Endodermal cell (in vitro differentiated cells): ENCODE results near the gene IGFN1. TPM values are rescaled to one million over a fixed set of nuclear protein-coding genes. Genes with fewer than 3 reads are reported as not detected.

Experiments
- DNase-seq: peaks from one replicate; pipeline ENCODE4 v3.0.0-alpha.2; 2017
- H3K27ac ChIP-seq: 2 replicates; pipeline ENCODE4 v1.5.1; 2013; ENCODE audit warnings: mild to moderate bottlenecking, low read depth, low read length, moderate library complexity
- H3K27me3 ChIP-seq: 2 replicates; pipeline ENCODE4 v1.6.1; 2013; ENCODE audit warnings: mild to moderate bottlenecking, low read length, moderate library complexity; ENCODE audit not compliant: insufficient read depth, control insufficient read depth, poor library complexity, severe bottlenecking
- H3K36me3 ChIP-seq: 2 replicates; pipeline ENCODE4 v1.7.0; 2013; ENCODE audit warnings: mild to moderate bottlenecking, low read length, moderate library complexity; ENCODE audit not compliant: control insufficient read depth, insufficient read depth
- H3K4me1 ChIP-seq: one replicate; pipeline ENCODE4 v1.7.0; 2013; ENCODE audit warnings: low read length; ENCODE audit not compliant: control insufficient read depth, insufficient read depth
- H3K4me3 ChIP-seq: 2 replicates; pipeline ENCODE4 v1.5.1; 2013; ENCODE audit warnings: mild to moderate bottlenecking, low read length, moderate library complexity
- H3K9ac ChIP-seq: 2 replicates; pipeline ENCODE4 v1.6.1; 2013; ENCODE audit warnings: mild to moderate bottlenecking, low read length, moderate library complexity; ENCODE audit not compliant: poor library complexity, severe bottlenecking; ENCODE audit errors: extremely low read depth
- H3K9me3 ChIP-seq: 2 replicates; pipeline ENCODE4 v1.6.1; 2013; ENCODE audit warnings: mild to moderate bottlenecking, low read length, moderate library complexity; ENCODE audit not compliant: control insufficient read depth
- H3K27ac Mint-ChIP-seq: 2 replicates; pipeline ENCODE4 v1.8.0; 2020; ENCODE audit warnings: mixed read lengths
- H3K27me3 Mint-ChIP-seq: 2 replicates; pipeline ENCODE4 v1.8.0; 2021; ENCODE audit warnings: mild to moderate bottlenecking, mixed read lengths; ENCODE audit not compliant: insufficient read depth
- H3K36me3 Mint-ChIP-seq: 2 replicates; pipeline ENCODE4 v1.8.0; 2020; ENCODE audit warnings: low read depth, mixed read lengths
- H3K4me1 Mint-ChIP-seq: 2 replicates; pipeline ENCODE4 v1.8.0; 2020; ENCODE audit warnings: mixed read lengths
- H3K4me3 Mint-ChIP-seq: 2 replicates; pipeline ENCODE4 v1.8.0; 2020; ENCODE audit warnings: mild to moderate bottlenecking, moderate library complexity, mixed read lengths
- H3K9me3 Mint-ChIP-seq: 2 replicates; pipeline ENCODE4 v1.8.0; 2020; ENCODE audit warnings: mild to moderate bottlenecking, mixed read lengths
- WGBS, 2 experiments: methylation state at CpG; one replicate each; pipeline versions ENCODE4 v1.1.5 to v1.1.7; 2013; ENCODE audit warnings: missing lambda C conversion rate in 2 of 2, mixed read lengths in 1 of 2; ENCODE audit not compliant: insufficient coverage in 1 of 2, insufficient read length in 1 of 2; 5-methylcytosine and 5-hydroxymethylcytosine counted together
- total RNA-seq, 2 donors: library from RNA; stranded (reverse); fragmentation: NEBNext Ultra II Directional in 1 of 2; extraction: Animal tissue kit (Norgen Biotek cat#: 25700) in 1 of 2; gene quantifications; 2 replicates in 1 of 2; 3 replicates in 1 of 2; pipeline ENCODE4 v1.2.1, GENCODE V29; 2021
- TF ChIP-seq, protein P1 (sequence below): fragments of 200-600 bp; sonication (generic); conservative IDR thresholded peaks from 2 replicates; pipeline ENCODE4 v1.5.0; 2021; ENCODE audit warnings: antibody characterized with exemption, mild to moderate bottlenecking

Gene IGFN1
- total RNA-seq, 2 donors from 2014 or later: not detected

DNA sequence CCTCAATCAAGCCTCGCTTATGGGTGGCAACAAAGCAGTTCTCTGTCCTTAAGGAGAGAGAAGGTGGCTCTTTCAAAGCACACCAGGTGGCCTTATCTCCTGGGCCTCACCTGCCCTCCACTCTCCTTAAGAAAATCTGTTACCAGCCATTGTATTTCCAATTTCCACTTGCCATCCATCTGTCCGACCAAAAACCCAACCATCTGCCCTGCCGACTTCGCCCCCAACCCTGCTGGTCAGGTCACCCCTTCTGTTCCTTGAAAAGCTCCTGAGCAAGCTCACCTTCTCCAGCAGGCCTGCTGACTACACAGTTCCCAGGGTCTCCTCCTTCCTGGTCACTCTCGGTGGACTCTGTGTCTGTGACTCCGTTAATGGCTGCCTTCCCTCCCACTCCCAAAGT, 619 bp upstream of the IGFN1 start:
- Mint-ChIP-seq H3K27me3 (peaks cover 17% of the 10 kb centered on the region), H3K27ac (no peak overlapping the region)

DNA sequence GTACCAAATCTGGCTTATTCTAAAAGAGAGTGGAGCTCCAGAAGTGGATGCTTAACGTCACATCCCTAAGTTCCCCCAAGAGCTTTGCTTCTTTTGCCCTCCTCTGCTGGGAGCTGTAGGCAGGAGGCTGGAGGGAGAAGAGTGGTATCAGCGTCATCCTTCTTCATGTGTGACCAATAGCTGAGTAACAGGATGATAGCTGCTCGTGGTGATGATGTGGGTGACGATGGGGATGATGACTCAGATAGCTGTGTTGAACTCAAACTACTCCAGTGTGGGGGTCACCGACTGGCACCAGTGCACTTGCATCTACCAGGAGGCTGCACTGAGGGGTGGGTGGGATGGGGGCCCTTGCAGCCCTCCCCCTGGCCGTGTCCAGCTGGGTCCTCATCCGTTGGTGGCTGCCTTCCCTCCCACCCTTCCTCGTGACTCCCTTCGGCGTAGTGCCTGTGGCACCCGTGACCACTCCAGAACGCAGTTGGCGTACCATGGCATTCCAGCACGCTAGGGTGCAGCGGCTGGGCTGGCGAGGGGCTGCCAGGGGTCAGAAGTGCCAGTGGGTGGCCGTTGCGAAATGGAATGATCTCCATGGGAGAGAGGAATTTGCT, 1.1 kb downstream of the IGFN1 start:
- Histone ChIP-seq H3K9me3 (no peaks in the 10 kb centered on the region), H3K9ac (no peak overlapping the region)
- TF ChIP-seq, protein P1, sequence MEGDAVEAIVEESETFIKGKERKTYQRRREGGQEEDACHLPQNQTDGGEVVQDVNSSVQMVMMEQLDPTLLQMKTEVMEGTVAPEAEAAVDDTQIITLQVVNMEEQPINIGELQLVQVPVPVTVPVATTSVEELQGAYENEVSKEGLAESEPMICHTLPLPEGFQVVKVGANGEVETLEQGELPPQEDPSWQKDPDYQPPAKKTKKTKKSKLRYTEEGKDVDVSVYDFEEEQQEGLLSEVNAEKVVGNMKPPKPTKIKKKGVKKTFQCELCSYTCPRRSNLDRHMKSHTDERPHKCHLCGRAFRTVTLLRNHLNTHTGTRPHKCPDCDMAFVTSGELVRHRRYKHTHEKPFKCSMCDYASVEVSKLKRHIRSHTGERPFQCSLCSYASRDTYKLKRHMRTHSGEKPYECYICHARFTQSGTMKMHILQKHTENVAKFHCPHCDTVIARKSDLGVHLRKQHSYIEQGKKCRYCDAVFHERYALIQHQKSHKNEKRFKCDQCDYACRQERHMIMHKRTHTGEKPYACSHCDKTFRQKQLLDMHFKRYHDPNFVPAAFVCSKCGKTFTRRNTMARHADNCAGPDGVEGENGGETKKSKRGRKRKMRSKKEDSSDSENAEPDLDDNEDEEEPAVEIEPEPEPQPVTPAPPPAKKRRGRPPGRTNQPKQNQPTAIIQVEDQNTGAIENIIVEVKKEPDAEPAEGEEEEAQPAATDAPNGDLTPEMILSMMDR: no peak

More for the DNA sequence above, 619 bp upstream of the IGFN1 start:
- H3K27me3 ChIP-seq: peaks cover 9% of the 10 kb centered on the region
- no peaks in the 10 kb centered on the region for H3K4me1 ChIP-seq
- Mint-ChIP-seq H3K36me3 (no peaks in the 10 kb centered on the region), H3K9me3 (no peaks in the 10 kb centered on the region), H3K4me3 (no peak overlapping the region), H3K4me1 (peaks cover 15% of the 10 kb centered on the region)
- H3K27ac ChIP-seq: no peak overlapping the region
- 89 to 90% methylated on average over 3 to 6 of the region's 6 CpGs for WGBS, 2 experiments
- no peak overlapping the region for H3K9ac ChIP-seq
- H3K36me3 ChIP-seq: no peaks in the 10 kb centered on the region
- TF ChIP-seq, protein P1: no peak
- H3K9me3 ChIP-seq: no peaks in the 10 kb centered on the region
- no peak for DNase-seq
- no peak overlapping the region for H3K4me3 ChIP-seq

DNA sequence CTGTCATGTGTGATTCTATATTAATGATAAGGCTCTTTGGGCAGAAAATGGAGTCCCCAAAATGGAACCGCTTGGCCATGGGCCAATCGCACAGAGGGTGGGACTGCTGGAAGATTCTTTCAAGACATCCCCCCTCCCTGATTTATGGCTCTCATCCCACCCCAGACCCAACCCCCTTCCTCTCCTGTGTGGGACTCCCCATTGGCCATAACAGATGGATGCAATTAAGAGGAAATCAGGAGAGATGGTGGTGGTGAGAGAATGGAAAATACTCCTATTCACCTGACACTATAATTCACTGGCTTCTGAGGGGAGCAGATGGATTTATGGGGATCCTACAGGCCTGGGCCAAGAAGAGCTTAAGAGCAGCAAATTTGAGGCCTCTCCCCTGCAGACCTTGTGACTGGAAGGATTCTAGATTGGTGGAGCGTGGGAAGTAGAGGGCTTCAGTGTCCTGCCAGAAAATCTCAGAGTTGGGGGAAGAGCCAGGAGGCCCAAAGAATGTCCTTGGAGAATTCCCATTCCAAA, 1.7 kb downstream of the IGFN1 start:
- peaks cover 15% of the 10 kb centered on the region for H3K4me1 Mint-ChIP-seq
- no peaks in the 10 kb centered on the region for H3K36me3 Mint-ChIP-seq
- no peak overlapping the region for H3K4me3 ChIP-seq
- 96 to 100% methylated on average over 1 to 3 of the region's 3 CpGs for WGBS, 2 experiments
- H3K9ac ChIP-seq: no peak overlapping the region
- H3K9me3 Mint-ChIP-seq: no peaks in the 10 kb centered on the region
- no peak for DNase-seq
- H3K27ac Mint-ChIP-seq: no peak overlapping the region
- peaks cover 9% of the 10 kb centered on the region for H3K27me3 ChIP-seq
- H3K4me3 Mint-ChIP-seq: no peak overlapping the region
- no peaks in the 10 kb centered on the region for H3K36me3 ChIP-seq
- TF ChIP-seq, protein P1: no peak
- H3K9me3 ChIP-seq: no peaks in the 10 kb centered on the region
- H3K4me1 ChIP-seq: no peaks in the 10 kb centered on the region
- peaks cover 15% of the 10 kb centered on the region for H3K27me3 Mint-ChIP-seq
- no peak overlapping the region for H3K27ac ChIP-seq

More for the DNA sequence above, 1.1 kb downstream of the IGFN1 start:
- Mint-ChIP-seq H3K36me3 (no peaks in the 10 kb centered on the region), H3K4me1 (peaks cover 15% of the 10 kb centered on the region), H3K27ac (no peak overlapping the region), H3K9me3 (no peaks in the 10 kb centered on the region), H3K27me3 (peaks cover 17% of the 10 kb centered on the region), H3K4me3 (no peak overlapping the region)
- Histone ChIP-seq H3K27ac (no peak overlapping the region), H3K4me3 (no peak overlapping the region), H3K27me3 (peaks cover 9% of the 10 kb centered on the region), H3K4me1 (no peaks in the 10 kb centered on the region), H3K36me3 (no peaks in the 10 kb centered on the region)
- DNase-seq: no peak
- 91 to 95% methylated on average over 13 to 18 of the region's 18 CpGs for WGBS, 2 experiments
